HG03575 (cell line): ENCODE data around the gene RIN2.
"Not testable (repeated sequence)": the region's sequence is repeated elsewhere in the genome, so short reads cannot be mapped to it uniquely, and the experiment has no call there.

ENCODE experiments used
- ATAC-seq: cut with Tn5 transposase; IDR thresholded peaks from one replicate; pipeline ENCODE4 v1.9.1; 2021; ENCODE audit not compliant: unreplicated experiment, insufficient number of reproducible peaks, low FRiP score; ENCODE audit errors: extremely low read depth

RIN2 gene

DNA sequence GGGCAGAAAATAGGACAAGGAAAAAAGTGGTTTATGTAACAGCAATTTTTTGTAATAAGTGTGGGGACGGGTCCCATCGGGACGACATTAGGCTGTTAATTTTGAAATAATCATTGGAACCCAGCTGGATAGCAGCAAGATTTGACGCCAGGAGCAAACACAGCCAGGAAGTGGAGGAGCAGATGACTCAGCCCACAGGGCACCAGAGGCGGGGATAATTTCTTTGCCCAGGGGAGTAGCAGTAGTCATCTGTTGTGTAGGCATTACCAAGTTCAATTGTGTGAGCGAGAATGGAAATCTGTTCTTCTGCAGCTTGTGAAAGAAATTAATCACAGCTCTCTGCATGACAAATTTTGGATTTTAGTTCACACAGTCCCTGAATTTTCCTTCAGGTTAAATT is 22.6 kb upstream of the RIN2 start:
- no peak for ATAC-seq

DNA sequence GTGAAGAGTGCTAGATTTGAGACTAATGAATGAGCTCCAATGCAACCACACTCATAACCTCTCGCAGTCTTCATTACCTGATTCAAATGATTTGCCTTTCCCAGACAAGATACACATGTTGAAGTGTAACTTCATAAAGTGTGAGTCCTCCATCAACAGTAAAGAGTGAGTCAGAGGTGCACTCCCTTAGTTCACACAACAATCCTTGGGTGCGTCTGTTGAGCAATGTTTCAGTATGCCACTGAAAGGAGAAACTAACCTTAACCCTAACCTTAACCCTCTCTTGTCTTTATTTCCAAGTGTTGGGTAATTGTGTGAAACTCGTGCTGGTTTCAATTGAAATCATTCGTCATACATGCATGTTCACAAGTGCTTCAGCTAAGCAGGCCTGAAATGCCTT is 21.0 kb upstream of the RIN2 start:
- no peak for ATAC-seq

DNA sequence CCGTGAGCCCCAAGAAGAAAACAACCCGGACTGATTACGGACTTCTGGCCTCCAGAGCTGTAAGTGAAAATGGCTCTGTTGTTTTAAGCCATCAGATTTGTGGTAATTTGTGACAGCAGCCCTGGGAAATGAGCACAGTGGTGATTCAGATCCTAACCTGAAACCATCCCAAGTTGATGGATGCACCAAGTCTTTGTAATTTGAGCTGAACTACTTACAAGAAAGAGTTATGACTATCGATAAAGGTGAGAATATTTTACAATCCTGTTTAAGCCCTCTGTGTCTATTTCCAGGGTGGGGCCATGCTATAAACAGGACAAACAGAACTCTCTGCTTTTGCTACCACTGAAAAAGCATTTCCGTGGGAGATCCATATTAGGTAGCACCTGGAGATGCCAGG is 19.1 kb upstream of the RIN2 start:
- no peak for ATAC-seq

DNA sequence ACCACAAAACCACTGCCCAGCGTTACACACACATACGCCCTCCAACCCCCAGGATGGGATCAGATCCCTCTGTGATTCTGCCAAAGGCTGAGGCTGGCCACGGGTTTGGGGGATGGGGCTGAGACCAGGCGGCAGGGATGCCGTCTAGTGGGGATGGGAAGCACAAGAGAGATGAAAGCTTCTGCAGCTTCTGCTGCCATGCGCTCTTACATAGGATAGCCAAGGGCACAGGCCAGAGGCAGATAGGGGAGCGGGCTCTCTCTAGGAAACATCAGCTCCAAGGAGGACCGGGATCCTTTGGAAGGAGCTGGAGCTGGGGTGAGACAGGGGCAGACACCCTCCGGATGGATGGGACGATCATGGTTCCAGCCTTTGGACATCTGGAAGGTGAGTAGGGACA is 18.7 kb upstream of the RIN2 start:
- no peak for ATAC-seq

DNA sequence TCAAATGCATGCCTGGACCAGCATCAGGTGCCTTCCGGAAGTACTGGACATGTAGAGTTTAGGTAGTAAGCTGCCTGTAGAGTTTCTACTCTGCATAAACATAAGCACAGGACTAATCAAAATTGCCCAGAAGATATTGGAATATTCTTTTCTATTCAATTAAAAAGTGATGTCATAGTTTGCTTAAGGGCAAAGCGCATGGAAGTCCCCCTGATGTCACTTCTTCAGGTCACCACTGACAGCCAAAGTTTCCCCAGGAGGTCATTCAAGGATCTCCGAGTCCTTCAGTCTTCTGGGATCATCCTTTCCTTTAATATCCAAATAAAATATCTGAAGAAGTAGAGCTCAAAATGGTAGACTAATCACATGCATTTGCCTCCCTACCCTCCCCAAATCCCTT is 17.5 kb upstream of the RIN2 start:
- ATAC-seq = no peak

DNA sequence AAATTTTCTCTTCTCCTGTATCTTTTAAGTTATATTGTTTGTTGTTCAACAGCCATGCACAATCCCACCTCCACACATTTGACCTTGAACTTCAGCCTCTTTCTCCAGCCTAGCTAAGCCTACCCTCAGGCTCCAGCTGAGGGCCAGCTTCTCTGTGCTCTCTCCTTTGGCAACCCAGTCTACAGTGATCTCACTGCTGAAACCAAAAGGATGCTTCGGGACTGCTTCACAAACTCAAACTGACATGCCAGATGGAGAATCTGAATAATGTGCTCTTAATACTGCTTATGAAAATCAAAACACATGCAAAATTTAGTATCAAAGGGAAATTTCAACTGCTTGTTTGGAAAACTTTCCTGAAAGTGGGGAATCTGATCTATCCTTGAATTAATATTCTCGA is 16.1 kb upstream of the RIN2 start:
- no peak for ATAC-seq

DNA sequence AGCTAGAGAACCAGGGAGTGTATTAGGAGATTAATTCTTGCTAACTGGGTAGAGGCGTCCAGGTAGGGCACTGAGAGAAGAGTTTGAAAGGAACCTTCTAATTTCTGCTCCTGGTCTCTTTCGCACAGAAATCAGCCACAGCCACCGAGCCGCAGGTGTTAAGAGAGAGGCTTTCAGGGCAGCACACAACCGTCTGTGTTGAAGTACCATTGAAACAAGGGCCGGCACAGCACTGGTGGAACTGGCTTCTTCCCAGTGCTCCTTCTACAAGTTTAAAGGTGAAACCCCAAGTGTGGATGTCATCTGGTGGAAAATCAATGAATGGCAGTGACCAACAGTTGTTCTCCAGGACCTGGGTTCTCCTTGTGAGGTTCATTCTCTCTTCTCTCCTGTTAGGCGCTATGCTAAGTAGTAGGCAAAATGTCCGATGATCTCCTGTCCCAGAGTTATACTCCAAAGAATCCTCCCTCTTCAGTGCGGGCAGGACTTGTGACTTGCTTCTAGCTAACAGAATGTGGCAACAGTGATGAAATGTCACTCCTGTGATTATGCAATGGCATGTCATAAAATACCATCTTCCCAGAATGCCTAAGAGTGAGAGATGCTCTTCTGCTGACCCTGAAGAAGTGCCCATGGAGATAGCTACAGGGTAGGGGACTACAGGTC is 15.0 kb upstream of the RIN2 start:
- ATAC-seq = no peak

DNA sequence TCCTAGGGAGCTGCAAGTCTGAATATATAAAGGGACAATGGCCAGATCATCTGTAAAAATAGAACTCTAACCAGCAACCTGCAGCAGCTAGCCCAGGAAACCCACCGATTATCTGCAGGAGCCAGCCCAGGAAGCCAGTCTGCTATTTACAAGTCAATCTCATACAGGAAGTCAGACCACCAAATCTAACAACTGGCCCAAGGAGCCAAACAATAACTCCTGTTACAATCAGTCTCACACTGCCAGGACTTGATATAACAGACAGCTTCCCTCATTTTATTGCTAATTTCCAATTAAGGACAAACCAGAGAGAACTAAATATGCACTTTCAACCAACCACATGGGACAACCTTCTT is 14.4 kb upstream of the RIN2 start:
- no peak for ATAC-seq

DNA sequence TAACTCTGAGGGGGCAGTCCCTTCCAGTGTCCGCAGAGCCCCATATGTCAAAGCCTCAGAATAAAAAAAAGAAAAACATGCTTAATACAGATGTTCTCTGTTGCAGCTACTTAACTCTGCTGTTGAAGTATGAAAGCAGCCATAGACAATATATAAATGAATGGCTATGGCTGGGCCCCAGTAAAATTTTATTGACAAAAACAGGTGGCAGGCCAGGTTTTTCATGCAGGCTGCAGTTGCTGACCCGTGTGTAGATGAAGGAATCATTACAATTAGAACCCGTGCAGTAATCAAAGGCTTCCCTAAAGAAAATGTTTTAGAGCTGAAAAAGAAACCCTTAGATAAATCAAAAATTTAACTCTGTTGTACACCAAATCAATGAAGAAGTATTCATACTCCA is 13.0 kb upstream of the RIN2 start:
- no peak for ATAC-seq

DNA sequence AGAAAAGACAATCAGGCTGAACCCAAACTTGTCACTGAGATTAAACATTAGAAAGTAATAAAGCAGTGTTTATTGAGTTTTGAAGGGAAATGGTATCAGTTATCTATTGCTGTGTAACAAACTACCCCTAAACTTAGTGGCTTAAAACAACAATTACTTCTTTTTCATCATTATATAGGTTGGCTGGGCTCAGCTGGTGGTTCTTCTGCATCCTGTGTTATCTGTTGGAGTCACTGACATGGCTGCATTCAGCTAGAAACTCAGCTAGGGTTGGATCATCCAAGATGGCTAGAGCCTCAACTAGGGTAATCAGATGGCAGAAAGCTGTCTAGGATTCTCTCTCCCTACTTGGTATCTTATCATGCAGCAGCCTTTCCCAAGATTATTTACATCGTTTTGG is 12.5 kb upstream of the RIN2 start:
- ATAC-seq = no peak

DNA sequence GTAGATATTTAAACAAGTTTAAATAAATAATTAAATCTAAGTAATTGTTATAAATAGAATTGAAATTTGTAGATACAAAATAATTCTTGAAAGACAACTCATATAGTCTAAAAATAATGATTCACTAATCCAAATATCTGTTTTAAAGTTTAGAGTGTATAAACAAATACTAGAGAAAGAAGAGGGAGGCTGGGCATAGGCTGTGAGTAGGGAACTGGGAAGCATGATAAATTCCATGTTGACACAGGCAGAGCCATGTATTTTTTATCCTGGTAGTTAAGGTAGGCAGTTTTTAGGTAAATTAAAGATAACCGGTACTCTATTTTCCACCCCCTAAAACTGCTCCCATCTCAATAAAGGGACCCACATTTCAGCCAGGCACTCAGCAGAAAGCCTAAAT is 11.7 kb upstream of the RIN2 start:
- ATAC-seq = no peak

DNA sequence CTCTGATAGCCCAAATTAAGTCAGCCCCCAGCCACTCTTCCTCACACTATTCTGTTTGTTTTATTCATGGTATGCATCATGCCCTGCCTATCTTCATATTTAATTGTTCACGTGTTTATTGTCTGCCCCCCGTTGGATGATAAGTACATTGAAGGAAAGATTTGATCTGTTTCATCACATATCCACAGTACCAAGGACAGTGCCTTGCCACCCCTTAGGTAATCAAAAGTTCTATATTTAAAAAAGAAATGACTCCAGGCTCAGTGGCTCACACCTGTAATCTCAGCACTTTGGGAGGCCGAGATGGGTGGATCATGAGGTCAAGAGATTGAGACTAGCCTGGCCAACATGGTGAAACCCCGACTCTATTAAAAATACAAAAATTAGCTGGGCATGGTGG is 10.2 kb upstream of the RIN2 start:
- no peak for ATAC-seq

DNA sequence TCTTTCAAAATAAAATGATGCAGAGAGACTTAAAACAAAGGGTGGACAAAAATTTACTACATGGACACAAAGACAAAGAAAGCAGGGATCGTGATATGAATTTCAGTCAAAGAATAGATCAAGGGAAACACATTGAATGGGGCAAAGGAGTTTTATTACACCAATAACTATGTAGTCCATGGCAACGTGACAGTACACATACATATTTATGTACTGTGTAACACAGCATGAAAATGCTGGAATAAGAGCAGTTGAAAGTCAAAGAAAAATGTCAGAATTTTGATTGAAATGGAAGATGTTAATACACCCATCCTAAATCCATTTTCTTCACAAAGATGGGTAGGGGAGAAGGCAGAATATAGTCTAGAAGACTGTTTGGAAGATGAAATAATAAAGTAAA is 9.4 kb upstream of the RIN2 start:
- no peak for ATAC-seq

DNA sequence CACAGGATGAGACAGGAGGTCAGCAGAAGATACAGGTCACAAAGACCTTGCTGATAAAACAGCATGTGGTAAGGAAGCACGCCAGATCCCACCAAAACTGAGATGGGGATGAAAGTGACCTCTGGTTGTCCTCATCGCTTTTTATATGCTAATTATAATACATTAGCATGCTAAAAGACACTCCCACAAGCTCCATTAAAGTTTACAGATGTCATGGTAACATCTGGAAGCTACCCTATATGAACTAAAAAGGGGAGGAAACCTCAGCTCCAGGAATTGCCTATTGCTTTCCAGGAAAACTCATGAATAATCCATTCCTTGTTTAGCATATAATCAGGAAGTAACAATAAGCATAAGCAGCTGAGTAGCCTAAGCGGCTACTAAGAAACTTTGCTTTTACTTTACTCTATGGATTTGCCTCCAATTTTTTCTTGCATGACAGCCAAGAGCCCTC is 8.4 kb upstream of the RIN2 start:
- no peak for ATAC-seq

DNA sequence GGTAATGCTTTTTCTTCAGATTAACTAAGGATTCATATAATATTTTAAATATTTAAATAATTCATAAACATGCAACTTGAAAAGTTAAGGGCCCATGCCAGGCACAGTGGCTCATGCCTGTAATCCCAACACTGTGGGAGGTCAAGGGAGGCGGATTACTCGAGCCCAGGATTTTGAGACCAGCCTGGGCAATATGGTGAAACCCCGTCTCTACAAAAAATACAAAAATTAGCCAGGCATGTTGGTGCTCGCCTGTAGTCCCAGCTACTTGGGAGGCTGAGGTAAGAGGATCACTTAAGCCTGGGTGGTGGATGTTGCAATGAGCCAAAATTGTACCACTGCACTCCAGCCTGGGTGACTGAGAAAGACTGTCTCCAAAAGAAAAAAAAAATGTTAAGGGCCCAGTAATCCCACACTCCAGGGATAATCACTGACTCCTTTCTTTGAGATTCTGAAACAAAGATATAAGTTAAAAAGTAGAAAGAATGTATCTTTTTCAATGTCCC is 7.9 kb upstream of the RIN2 start:
- no peak for ATAC-seq

DNA sequence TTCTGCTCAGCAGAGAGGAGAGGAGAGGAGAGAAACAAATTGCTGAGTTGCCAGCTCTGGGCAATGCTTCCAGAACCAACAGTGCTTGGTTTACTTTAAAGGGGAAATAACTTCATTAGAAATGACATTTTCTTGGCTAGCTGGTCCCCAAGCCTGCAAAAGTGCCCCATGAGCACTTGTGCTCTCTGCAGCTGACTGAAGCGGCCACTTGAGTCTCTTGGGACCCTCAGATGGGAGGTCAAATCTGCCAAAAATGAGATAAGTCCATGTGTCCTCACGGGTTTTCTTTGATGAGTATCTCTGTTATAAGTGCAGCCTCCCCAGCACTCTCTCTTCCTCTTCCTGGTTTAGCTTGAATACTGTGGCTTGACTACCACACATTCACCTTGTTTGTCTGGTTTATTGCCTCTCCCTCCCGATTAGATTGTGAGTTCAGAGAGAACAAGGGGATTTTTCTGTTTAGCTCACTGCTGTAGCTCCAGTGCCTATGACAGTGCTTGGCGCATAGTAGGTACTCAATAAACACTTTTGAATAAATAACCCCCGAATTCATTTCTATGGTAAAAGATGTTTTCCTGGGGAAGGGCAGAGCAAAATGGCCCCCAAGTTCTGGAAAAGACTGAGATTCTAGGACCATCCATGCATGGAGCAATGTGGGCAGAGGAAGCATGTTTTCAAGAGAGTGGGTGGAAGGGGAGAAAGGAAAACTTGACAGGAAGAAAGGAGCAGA is 7.0 kb upstream of the RIN2 start:
- no peak for ATAC-seq

DNA sequence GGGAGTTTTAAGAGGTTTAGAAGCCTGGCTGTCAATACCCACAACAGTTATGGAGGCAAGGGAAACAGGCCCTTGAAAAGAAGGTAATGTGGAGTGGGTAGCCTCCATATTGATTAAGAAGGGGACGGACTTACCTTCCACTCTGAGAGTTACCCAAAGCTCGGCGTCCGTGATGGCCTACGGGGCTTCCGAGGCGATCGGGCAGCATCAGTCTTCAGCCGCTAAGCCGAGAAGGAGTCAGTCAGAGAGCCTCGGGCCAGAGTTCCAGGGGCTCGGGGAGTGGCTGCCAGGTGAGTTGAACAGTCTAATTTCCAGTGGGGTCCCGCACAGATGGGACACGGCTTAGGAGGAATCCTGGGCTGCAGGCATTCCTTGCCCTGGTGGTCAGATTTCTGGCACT is 3.9 kb upstream of the RIN2 start:
- ATAC-seq = not testable (repeated sequence)

DNA sequence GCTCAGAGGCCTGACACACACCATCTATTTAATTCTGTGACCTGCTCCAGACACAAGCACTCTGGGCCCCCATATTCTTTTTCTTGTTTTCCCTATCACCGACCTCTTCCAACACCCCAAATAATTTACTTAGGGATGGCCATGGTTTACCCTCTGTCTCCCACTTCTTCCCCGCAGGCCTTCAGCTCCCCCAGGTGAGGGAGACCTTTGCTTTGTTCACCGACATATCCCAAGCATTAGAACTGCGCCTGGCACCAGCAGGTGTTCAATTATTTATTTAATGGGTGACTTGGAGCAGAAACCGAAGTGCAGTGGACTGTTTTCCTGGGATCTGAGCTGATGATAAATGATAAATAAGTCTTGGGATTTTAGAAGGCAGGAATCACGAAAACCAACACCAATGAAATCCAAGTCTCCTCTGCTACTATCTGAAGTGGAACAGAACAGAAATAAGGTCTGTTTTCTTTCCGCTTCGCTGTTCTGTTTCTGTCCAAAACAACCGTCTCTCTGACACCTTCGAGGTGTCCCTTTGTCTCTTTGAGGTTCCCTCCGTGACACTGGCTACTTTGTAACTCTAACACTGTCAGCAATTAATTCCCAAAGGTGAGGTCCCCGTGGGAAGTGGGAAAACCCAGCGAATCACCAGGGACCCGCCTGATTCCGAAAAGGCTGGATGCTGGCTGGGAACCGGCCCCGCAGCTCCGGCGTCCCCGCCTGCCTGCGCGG is 1.1 kb upstream of the RIN2 start:
- ATAC-seq = no peak

DNA sequence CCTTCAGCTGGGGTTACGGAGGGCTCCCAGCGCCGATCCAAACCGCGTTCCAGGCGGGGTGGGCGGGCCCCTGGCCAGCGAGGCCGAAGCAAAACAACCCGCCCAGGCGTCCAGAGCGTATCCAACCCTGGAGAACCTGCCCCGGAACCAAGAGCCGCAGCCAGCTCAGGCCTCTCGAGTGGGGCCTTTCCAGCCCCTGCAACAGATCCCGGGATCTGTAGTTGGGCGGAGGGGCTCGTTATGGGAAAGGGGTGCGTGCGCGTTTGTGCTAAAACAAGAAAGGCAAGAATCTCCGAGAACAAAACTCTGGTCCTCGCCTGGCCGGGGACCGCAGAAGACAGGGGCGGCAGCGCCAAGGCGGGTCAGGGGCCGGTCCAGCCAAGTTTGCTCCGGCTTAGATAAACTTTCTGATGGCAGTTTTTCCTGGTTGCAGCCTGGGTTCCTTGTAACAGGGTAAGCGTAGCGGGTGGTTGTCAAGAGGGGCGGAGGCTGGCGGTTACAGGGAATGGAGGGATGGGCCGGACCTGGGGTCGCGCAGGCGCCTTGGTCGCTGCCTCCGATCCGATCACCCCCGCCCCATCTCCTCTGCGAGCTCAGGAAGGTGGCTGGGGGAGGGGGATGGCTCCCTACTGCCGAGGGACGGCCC is 448 bp upstream of the RIN2 start:
- ATAC-seq = no peak
